Endodermal cell (in vitro differentiated cells): Measurements from ENCODE around the gene TMEM205. TPM values are rescaled to one million over a fixed set of nuclear protein-coding genes. Genes with fewer than 3 reads are reported as not detected.

Experiments
- DNase-seq: peaks from one replicate; pipeline ENCODE4 v3.0.0-alpha.2; 2017
- H3K27ac ChIP-seq: 2 replicates; pipeline ENCODE4 v1.5.1; 2013; ENCODE audit warnings: mild to moderate bottlenecking, low read depth, low read length, moderate library complexity
- H3K27me3 ChIP-seq: 2 replicates; pipeline ENCODE4 v1.6.1; 2013; ENCODE audit warnings: mild to moderate bottlenecking, low read length, moderate library complexity; ENCODE audit not compliant: insufficient read depth, control insufficient read depth, poor library complexity, severe bottlenecking
- H3K36me3 ChIP-seq: 2 replicates; pipeline ENCODE4 v1.7.0; 2013; ENCODE audit warnings: mild to moderate bottlenecking, low read length, moderate library complexity; ENCODE audit not compliant: control insufficient read depth, insufficient read depth
- H3K4me1 ChIP-seq: one replicate; pipeline ENCODE4 v1.7.0; 2013; ENCODE audit warnings: low read length; ENCODE audit not compliant: control insufficient read depth, insufficient read depth
- H3K4me3 ChIP-seq: 2 replicates; pipeline ENCODE4 v1.5.1; 2013; ENCODE audit warnings: mild to moderate bottlenecking, low read length, moderate library complexity
- H3K9ac ChIP-seq: 2 replicates; pipeline ENCODE4 v1.6.1; 2013; ENCODE audit warnings: mild to moderate bottlenecking, low read length, moderate library complexity; ENCODE audit not compliant: poor library complexity, severe bottlenecking; ENCODE audit errors: extremely low read depth
- H3K9me3 ChIP-seq: 2 replicates; pipeline ENCODE4 v1.6.1; 2013; ENCODE audit warnings: mild to moderate bottlenecking, low read length, moderate library complexity; ENCODE audit not compliant: control insufficient read depth
- H3K27ac Mint-ChIP-seq: 2 replicates; pipeline ENCODE4 v1.8.0; 2020; ENCODE audit warnings: mixed read lengths
- H3K27me3 Mint-ChIP-seq: 2 replicates; pipeline ENCODE4 v1.8.0; 2021; ENCODE audit warnings: mild to moderate bottlenecking, mixed read lengths; ENCODE audit not compliant: insufficient read depth
- H3K36me3 Mint-ChIP-seq: 2 replicates; pipeline ENCODE4 v1.8.0; 2020; ENCODE audit warnings: low read depth, mixed read lengths
- H3K4me1 Mint-ChIP-seq: 2 replicates; pipeline ENCODE4 v1.8.0; 2020; ENCODE audit warnings: mixed read lengths
- H3K4me3 Mint-ChIP-seq: 2 replicates; pipeline ENCODE4 v1.8.0; 2020; ENCODE audit warnings: mild to moderate bottlenecking, moderate library complexity, mixed read lengths
- H3K9me3 Mint-ChIP-seq: 2 replicates; pipeline ENCODE4 v1.8.0; 2020; ENCODE audit warnings: mild to moderate bottlenecking, mixed read lengths
- CTCF ChIP-seq: fragments of 200-600 bp; sonication (generic); conservative IDR thresholded peaks from 2 replicates; pipeline ENCODE4 v1.5.0; 2021; ENCODE audit warnings: antibody characterized with exemption, mild to moderate bottlenecking
- WGBS, 2 experiments: methylation state at CpG; one replicate each; pipeline versions ENCODE4 v1.1.5 to v1.1.7; 2013; ENCODE audit warnings: missing lambda C conversion rate in 2 of 2, mixed read lengths in 1 of 2; ENCODE audit not compliant: insufficient coverage in 1 of 2, insufficient read length in 1 of 2; 5-methylcytosine and 5-hydroxymethylcytosine counted together
- total RNA-seq, 2 donors: library from RNA; stranded (reverse); fragmentation: NEBNext Ultra II Directional in 1 of 2; extraction: Animal tissue kit (Norgen Biotek cat#: 25700) in 1 of 2; gene quantifications; 2 replicates in 1 of 2; 3 replicates in 1 of 2; pipeline ENCODE4 v1.2.1, GENCODE V29; 2021

Gene TMEM205
- total RNA-seq, 2 donors from 2014 or later = 58.2 to 58.9 TPM

DNA sequence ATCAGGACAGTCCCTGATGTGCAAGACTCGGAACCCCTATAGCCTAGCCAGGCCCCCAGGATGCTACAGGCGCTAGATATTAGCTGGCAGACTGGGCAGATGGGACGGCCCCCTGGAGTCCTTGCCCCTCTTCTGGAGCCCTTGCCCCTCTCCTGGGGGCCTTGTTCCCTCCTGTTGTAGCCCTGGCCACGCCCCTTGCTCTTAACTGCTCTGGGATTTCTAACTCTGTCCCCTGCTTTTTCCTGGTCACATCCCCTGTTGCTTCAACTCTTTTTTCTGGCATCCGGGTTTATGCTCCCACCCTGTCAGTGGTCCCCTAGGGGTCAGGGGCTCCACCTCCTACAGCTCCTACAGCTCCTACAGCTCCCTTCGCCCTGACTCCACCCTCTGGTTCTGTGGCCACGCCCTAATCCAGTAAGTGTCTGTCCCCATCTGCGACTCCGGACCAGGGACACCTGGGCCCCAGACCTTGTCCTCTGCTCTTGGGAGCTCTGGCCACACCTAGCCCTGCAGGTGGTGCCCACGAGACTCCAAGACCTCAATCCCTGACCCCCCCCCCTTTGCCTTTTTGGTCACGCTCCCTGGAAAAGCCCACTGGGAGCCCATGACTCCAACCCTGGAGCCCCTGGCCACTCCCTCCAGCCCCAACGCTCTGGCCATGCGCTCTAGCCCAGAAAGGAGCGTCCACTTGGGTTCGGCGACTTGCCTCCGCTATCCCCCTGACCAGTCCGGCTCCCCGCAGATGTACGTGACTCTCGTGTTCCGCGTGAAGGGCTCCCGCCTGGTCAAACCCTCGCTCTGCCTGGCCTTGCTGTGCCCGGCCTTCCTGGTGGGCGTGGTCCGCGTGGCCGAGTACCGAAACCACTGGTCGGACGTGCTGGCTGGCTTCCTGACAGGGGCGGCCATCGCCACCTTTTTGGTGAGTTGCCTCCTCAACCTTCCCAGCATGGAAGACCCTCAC is 16.0 kb upstream of the TMEM205 start:
- Histone ChIP-seq H3K27me3 (peaks cover 6% of the 10 kb centered on the region), H3K9ac (no peak overlapping the region), H3K9me3 (no peaks in the 10 kb centered on the region), H3K36me3 (no peaks in the 10 kb centered on the region), H3K4me1 (no peaks in the 10 kb centered on the region), H3K4me3 (no peak overlapping the region), H3K27ac (no peak overlapping the region)
- no peaks in the 10 kb centered on the region for H3K4me1 Mint-ChIP-seq
- peak overlapping the region; percentile 26 for H3K27ac Mint-ChIP-seq
- H3K4me3 Mint-ChIP-seq = peak overlapping the region; percentile 46
- TF ChIP-seq CTCF = no peak
- H3K9me3 Mint-ChIP-seq = no peaks in the 10 kb centered on the region
- H3K27me3 Mint-ChIP-seq = peaks cover 45% of the 10 kb centered on the region
- DNase-seq = peak; percentile 90
- 88 to 91% methylated on average over 27 to 35 of the region's 35 CpGs for WGBS, 2 experiments
- H3K36me3 Mint-ChIP-seq = peaks cover 2% of the 10 kb centered on the region

- Histone ChIP-seq H3K9ac (no peak overlapping the region), H3K4me3 (no peak overlapping the region)
- H3K27me3 Mint-ChIP-seq = peaks cover 53% of the 10 kb centered on the region
Measured at GRCh38 chr19:11361037-11361770, 15.1 kb upstream of the TMEM205 start.

More at GRCh38 chr19:11361037-11361770, 15.1 kb upstream of the TMEM205 start:
- Histone ChIP-seq H3K36me3 (no peaks in the 10 kb centered on the region), H3K9me3 (no peaks in the 10 kb centered on the region), H3K27ac (no peak overlapping the region), H3K4me1 (no peaks in the 10 kb centered on the region), H3K27me3 (peaks cover 8% of the 10 kb centered on the region)
- peak; percentile 99 for DNase-seq
- no peak overlapping the region for H3K27ac Mint-ChIP-seq
- H3K36me3 Mint-ChIP-seq = no peaks in the 10 kb centered on the region
- H3K9me3 Mint-ChIP-seq = no peaks in the 10 kb centered on the region
- TF ChIP-seq CTCF = peak; percentile 62
- peak overlapping the region; percentile 46 for H3K4me3 Mint-ChIP-seq
- WGBS, 2 experiments = 36 to 46% methylated on average over 30 to 43 of the region's 43 CpGs
- no peaks in the 10 kb centered on the region for H3K4me1 Mint-ChIP-seq
